ENCODE data around the gene CTSH.

CTSH gene

GRCh38 chr15:78944669-78945407 is at the start of gene CTSH:
Gene CTSH, minus strand, starts transcription at chr15:78945046. Its CDS starts 65 bp downstream, at chr15:78944981.
- in situ Hi-C loops (cut with HindIII; ENCODE audit: low sequenced_read_pairs) = no loop called here

- in situ Hi-C loops (cut with HindIII; ENCODE audit: low sequenced_read_pairs) = no loop called here
Measured at GRCh38 chr15:78993931-78994530, 49.2 kb upstream of the CTSH start.

- in situ Hi-C loops (cut with HindIII; ENCODE audit: low sequenced_read_pairs) = no loop called here
Measured at GRCh38 chr15:78993257-78993930, 48.5 kb upstream of the CTSH start.

GRCh38 chr15:78992416-78993256 is 47.8 kb upstream of the CTSH start:
- in situ Hi-C loops (cut with HindIII; ENCODE audit: low sequenced_read_pairs) = no loop called here

- in situ Hi-C loops (cut with HindIII; ENCODE audit: low sequenced_read_pairs) = no loop called here
Measured at GRCh38 chr15:78991879-78992278, 47.0 kb upstream of the CTSH start.

GRCh38 chr15:78991476-78991875 is 46.6 kb upstream of the CTSH start:
- in situ Hi-C loops (cut with HindIII; ENCODE audit: low sequenced_read_pairs) = no loop called here

GRCh38 chr15:78990278-78990677 is 45.4 kb upstream of the CTSH start:
- in situ Hi-C loops (cut with HindIII; ENCODE audit: low sequenced_read_pairs) = no loop called here

- in situ Hi-C loops (cut with HindIII; ENCODE audit: low sequenced_read_pairs) = no loop called here
Measured at GRCh38 chr15:78989701-78990240, 44.9 kb upstream of the CTSH start.

- in situ Hi-C loops (cut with HindIII; ENCODE audit: low sequenced_read_pairs) = no loop called here
Measured at GRCh38 chr15:78988361-78988911, 43.6 kb upstream of the CTSH start.

GRCh38 chr15:78987556-78988360 is 42.9 kb upstream of the CTSH start:
- in situ Hi-C loops (cut with HindIII; ENCODE audit: low sequenced_read_pairs) = no loop called here

GRCh38 chr15:78985859-78986475 is 41.1 kb upstream of the CTSH start:
- in situ Hi-C loops (cut with HindIII; ENCODE audit: low sequenced_read_pairs) = no loop called here

- in situ Hi-C loops (cut with HindIII; ENCODE audit: low sequenced_read_pairs) = no loop called here
Measured at GRCh38 chr15:78984041-78984440, 39.2 kb upstream of the CTSH start.

- in situ Hi-C loops (cut with HindIII; ENCODE audit: low sequenced_read_pairs) = no loop called here
Measured at GRCh38 chr15:78983146-78983918, 38.5 kb upstream of the CTSH start.

- in situ Hi-C loops (cut with HindIII; ENCODE audit: low sequenced_read_pairs) = no loop called here
Measured at GRCh38 chr15:78982736-78983135, 37.9 kb upstream of the CTSH start.

GRCh38 chr15:78981532-78982313 is 36.9 kb upstream of the CTSH start:
- in situ Hi-C loops (cut with HindIII; ENCODE audit: low sequenced_read_pairs) = no loop called here

- in situ Hi-C loops (cut with HindIII; ENCODE audit: low sequenced_read_pairs) = no loop called here
Measured at GRCh38 chr15:78979456-78980320, 34.8 kb upstream of the CTSH start.

Measured in DLD1 (cell line).